ENCODE measurements around the gene LSAMP.
A peak's percentile ranks its signal among the peaks of the same experiment; 100 is the strongest.

The LSAMP gene

DNA sequence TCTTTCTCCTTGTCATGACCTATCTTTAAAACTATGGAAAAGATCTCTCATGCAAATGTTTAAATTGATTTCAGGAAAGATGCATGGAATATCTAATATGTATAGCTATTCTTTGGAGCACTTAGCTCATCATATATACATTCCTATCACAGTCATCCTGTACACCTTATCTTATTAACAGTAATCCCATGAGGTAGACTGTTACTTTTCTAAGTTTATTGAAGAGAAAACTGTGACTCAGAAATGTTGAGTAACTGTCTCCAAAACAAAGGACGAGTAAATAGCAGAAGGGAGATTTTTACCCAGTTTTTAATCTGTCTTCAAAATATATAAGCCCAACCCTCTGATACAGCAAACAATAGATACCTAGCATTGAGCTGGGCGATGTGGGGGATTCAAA is 513.7 kb downstream of the LSAMP start:
- H2AFZ ChIP-seq (ENCODE audit: low read depth, low read length): no peak overlapping the region
- H3K4me3 ChIP-seq (ENCODE audit: low read length): no peak overlapping the region
- peaks cover 71% of the 10 kb centered on the region for H3K4me1 ChIP-seq (ENCODE audit: low read length)

DNA sequence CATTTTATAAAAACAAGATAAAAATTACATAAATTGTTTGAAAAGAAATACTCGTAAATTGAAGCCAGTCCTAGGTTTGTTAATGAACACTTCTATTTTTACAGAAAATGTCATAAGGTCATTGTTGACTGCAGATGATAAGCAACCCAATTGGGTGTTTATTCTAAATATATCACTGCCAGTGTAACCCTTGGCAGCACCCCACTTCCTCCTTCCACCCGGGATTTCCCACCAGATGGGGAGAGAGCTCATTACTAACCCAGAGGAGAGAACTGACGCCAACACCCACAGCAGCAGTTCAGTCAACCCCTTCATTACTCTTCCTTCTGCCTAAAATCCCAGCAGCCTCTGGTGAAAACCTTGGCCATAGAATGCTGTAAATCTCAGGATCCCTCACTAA is 514.4 kb downstream of the LSAMP start:
- no peak for TF ChIP-seq EZH2phosphoT487 (IDR thresholded peaks at IDR 0.05; ENCODE audit: low read depth)
- TF ChIP-seq, protein P1, sequence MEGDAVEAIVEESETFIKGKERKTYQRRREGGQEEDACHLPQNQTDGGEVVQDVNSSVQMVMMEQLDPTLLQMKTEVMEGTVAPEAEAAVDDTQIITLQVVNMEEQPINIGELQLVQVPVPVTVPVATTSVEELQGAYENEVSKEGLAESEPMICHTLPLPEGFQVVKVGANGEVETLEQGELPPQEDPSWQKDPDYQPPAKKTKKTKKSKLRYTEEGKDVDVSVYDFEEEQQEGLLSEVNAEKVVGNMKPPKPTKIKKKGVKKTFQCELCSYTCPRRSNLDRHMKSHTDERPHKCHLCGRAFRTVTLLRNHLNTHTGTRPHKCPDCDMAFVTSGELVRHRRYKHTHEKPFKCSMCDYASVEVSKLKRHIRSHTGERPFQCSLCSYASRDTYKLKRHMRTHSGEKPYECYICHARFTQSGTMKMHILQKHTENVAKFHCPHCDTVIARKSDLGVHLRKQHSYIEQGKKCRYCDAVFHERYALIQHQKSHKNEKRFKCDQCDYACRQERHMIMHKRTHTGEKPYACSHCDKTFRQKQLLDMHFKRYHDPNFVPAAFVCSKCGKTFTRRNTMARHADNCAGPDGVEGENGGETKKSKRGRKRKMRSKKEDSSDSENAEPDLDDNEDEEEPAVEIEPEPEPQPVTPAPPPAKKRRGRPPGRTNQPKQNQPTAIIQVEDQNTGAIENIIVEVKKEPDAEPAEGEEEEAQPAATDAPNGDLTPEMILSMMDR (IDR thresholded peaks at IDR 0.05; ENCODE audit: low read depth, low read length): no peak
- Histone ChIP-seq H3K4me2 (ENCODE audit: low read length) (peak overlapping the region; percentile 49), H3K9ac (ENCODE audit: low read length) (no peak overlapping the region; the same call in 1 of the 2 replicates), H3K36me3 (replicated peaks; ENCODE audit: low read depth, low read length) (no peaks in the 10 kb centered on the region), H3K27me3 (ENCODE audit: low read depth, low read length) (peaks cover 14% of the 10 kb centered on the region; the same call in 1 of the 2 replicates), H3K79me2 (ENCODE audit: low read length) (no peaks in the 10 kb centered on the region), H3K4me3 (ENCODE audit: low read length) (0 out of 2 replicates have a peak overlapping the region, but pooled peaks have one; percentile 1), H2AFZ (ENCODE audit: low read depth, low read length) (no peak overlapping the region), H4K20me1 (ENCODE audit: insufficient read depth, low read length) (no peaks in the 10 kb centered on the region), H3K27ac (ENCODE audit: low read length) (peak overlapping the region; percentile 18), H3K9me3 (ENCODE audit: insufficient read depth, low read length) (no peaks in the 10 kb centered on the region), H3K4me1 (ENCODE audit: low read length) (peaks cover 71% of the 10 kb centered on the region)

More for the DNA sequence above, 513.7 kb downstream of the LSAMP start:
- no peak overlapping the region; the same call in 1 of the 2 replicates for H3K9ac ChIP-seq (ENCODE audit: low read length)
- no peaks in the 10 kb centered on the region for H3K79me2 ChIP-seq (ENCODE audit: low read length)
- peak overlapping the region; percentile 49 for H3K4me2 ChIP-seq (ENCODE audit: low read length)
- peaks cover 16% of the 10 kb centered on the region; the same call in 1 of the 2 replicates for H3K27me3 ChIP-seq (ENCODE audit: low read depth, low read length)
- TF ChIP-seq, protein P1 (IDR thresholded peaks at IDR 0.05; ENCODE audit: low read depth, low read length): no peak
- TF ChIP-seq EZH2phosphoT487 (IDR thresholded peaks at IDR 0.05; ENCODE audit: low read depth): no peak
- no peak overlapping the region for H3K27ac ChIP-seq (ENCODE audit: low read length)
- no peaks in the 10 kb centered on the region for H3K9me3 ChIP-seq (ENCODE audit: insufficient read depth, low read length)
- no peaks in the 10 kb centered on the region for H4K20me1 ChIP-seq (ENCODE audit: insufficient read depth, low read length)
- H3K36me3 ChIP-seq (replicated peaks; ENCODE audit: low read depth, low read length): no peaks in the 10 kb centered on the region

DNA sequence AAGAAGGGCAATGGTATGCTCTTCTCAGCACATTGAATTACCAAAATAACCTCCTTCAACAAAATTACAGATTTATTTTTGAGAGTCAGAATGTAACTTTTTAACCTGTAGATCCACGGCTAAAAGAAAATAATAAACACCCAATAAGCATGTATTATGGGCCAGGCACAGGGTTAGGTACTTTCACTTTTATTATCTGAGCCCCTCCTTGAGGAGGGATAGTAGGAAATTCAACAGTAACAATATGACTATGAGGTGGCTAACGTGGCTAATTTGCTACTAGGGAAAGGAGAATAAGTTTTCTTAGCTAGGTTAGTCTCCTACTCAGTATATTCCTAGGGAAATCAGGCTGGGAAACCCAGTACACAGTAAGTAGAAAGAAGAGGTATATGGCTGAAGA is 515.1 kb downstream of the LSAMP start:
- Histone ChIP-seq H3K4me1 (ENCODE audit: low read length) (peaks cover 71% of the 10 kb centered on the region), H2AFZ (ENCODE audit: low read depth, low read length) (no peak overlapping the region), H3K27me3 (ENCODE audit: low read depth, low read length) (peaks cover 6% of the 10 kb centered on the region; the same call in 1 of the 2 replicates), H3K4me2 (ENCODE audit: low read length) (peak overlapping the region; percentile 49), H3K36me3 (replicated peaks; ENCODE audit: low read depth, low read length) (no peaks in the 10 kb centered on the region), H3K27ac (ENCODE audit: low read length) (no peak overlapping the region), H3K4me3 (ENCODE audit: low read length) (peak overlapping the region; percentile 38), H3K9me3 (ENCODE audit: insufficient read depth, low read length) (no peaks in the 10 kb centered on the region), H4K20me1 (ENCODE audit: insufficient read depth, low read length) (no peaks in the 10 kb centered on the region), H3K9ac (ENCODE audit: low read length) (no peak overlapping the region; the same call in 1 of the 2 replicates), H3K79me2 (ENCODE audit: low read length) (no peaks in the 10 kb centered on the region)
- TF ChIP-seq EZH2phosphoT487 (IDR thresholded peaks at IDR 0.05; ENCODE audit: low read depth): no peak
- TF ChIP-seq, protein P1 (IDR thresholded peaks at IDR 0.05; ENCODE audit: low read depth, low read length): no peak

DNA sequence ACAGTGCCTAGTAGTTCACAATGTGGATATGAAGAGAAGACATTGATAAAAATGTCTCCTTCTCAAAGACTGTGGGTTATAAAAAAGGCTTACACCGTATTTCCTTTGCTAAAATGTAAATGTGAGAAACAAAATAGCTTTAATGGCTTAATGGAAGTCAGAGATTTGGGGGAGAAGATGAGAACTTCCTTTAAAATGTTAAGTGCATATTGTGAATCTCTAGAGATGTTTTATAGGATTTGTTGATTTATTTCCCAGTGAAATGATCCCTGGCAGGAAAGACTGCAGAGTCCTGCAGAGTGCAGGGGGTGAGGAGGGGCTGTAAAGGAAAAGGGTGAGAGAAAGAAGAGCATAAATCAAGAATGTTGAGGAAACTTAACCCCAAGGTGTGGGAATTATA is 516.9 kb downstream of the LSAMP start:
- H3K9me3 ChIP-seq (ENCODE audit: insufficient read depth, low read length): no peaks in the 10 kb centered on the region
- 0 out of 2 replicates have a peak overlapping the region, but pooled peaks have one; percentile 14 for H2AFZ ChIP-seq (ENCODE audit: low read depth, low read length)
- no peak overlapping the region; the same call in 1 of the 2 replicates for H3K27ac ChIP-seq (ENCODE audit: low read length)
- no peaks in the 10 kb centered on the region for H3K36me3 ChIP-seq (replicated peaks; ENCODE audit: low read depth, low read length)
- peak overlapping the region; percentile 43 for H3K4me3 ChIP-seq (ENCODE audit: low read length)
- H3K4me2 ChIP-seq (ENCODE audit: low read length): peak overlapping the region; percentile 76
- no peaks in the 10 kb centered on the region for H3K27me3 ChIP-seq (ENCODE audit: low read depth, low read length)
- peaks cover 66% of the 10 kb centered on the region for H3K4me1 ChIP-seq (ENCODE audit: low read length)
- no peaks in the 10 kb centered on the region for H3K79me2 ChIP-seq (ENCODE audit: low read length)
- TF ChIP-seq, protein P1 (IDR thresholded peaks at IDR 0.05; ENCODE audit: low read depth, low read length): no peak
- TF ChIP-seq EZH2phosphoT487 (IDR thresholded peaks at IDR 0.05; ENCODE audit: low read depth): no peak
- H4K20me1 ChIP-seq (ENCODE audit: insufficient read depth, low read length): no peaks in the 10 kb centered on the region
- H3K9ac ChIP-seq (ENCODE audit: low read length): peak overlapping the region; percentile 21; the same call in 1 of the 2 replicates
